B cell (primary cell): ENCODE data around the gene OTULINL.

Experiments used
- EZH2 ChIP-seq: IDR thresholded peaks from 2 replicates; pipeline ENCODE4 v1.6.1; 2012; ENCODE audit warnings: borderline replicate concordance, low read depth, mild to moderate bottlenecking, moderate library complexity, low read length; ENCODE audit not compliant: insufficient read depth, poor library complexity, severe bottlenecking
- TF ChIP-seq, protein P1 (sequence below): fragments of 200-600 bp; IDR thresholded peaks from one replicate; pipeline ENCODE4 v1.8.0; 2022; ENCODE audit warnings: antibody characterized with exemption, mild to moderate bottlenecking

DNA sequence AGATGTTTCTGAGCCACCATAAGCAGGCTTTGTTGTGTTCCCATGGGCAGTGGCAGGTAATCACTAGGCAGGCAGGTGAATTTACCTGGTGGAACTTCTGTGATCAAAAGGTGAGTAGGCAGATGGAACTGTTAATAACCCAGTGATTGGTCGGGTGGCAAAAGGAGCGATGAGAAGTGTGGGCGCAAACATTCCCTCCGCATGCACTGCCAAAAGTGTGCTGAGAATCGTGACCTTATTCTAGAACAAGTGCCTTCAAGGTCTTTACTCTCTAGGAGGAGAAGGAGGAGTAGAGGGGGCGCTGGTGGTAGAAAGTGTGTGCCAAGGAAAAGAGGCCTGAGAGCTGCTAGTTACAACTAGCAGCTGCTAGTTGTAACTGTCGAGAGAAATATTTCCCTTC, 3.3 kb downstream of the OTULINL start:
- TF ChIP-seq, protein P1, sequence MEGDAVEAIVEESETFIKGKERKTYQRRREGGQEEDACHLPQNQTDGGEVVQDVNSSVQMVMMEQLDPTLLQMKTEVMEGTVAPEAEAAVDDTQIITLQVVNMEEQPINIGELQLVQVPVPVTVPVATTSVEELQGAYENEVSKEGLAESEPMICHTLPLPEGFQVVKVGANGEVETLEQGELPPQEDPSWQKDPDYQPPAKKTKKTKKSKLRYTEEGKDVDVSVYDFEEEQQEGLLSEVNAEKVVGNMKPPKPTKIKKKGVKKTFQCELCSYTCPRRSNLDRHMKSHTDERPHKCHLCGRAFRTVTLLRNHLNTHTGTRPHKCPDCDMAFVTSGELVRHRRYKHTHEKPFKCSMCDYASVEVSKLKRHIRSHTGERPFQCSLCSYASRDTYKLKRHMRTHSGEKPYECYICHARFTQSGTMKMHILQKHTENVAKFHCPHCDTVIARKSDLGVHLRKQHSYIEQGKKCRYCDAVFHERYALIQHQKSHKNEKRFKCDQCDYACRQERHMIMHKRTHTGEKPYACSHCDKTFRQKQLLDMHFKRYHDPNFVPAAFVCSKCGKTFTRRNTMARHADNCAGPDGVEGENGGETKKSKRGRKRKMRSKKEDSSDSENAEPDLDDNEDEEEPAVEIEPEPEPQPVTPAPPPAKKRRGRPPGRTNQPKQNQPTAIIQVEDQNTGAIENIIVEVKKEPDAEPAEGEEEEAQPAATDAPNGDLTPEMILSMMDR = no peak
- TF ChIP-seq EZH2 = no peak
